UCSD-AML1 (cell line): Measurements from ENCODE around the gene KCNF1.

Experiments
- DNase-seq: peaks from one replicate; lab custom pipeline; 2025; ENCODE audit not compliant: unreplicated experiment; lab: John Stamatoyannopoulos, UW

The KCNF1 gene

GRCh38 chr2:10918661-10919409 lies 7.1 kb downstream of the KCNF1 start:
- no peak for DNase-seq

- no peak for DNase-seq
Observed at GRCh38 chr2:10919410-10919770, 7.7 kb downstream of the KCNF1 start.

- DNase-seq, result no peak
Observed at GRCh38 chr2:10919771-10920621, 8.3 kb downstream of the KCNF1 start.

GRCh38 chr2:10920764-10921388 lies 9.1 kb downstream of the KCNF1 start:
- DNase-seq, result no peak

GRCh38 chr2:10921525-10921924 lies 9.8 kb downstream of the KCNF1 start:
- DNase-seq, result no peak

- DNase-seq, result no peak
Observed at GRCh38 chr2:10922307-10923007, 10.7 kb downstream of the KCNF1 start.

GRCh38 chr2:10923008-10923375 lies 11.3 kb downstream of the KCNF1 start:
- no peak for DNase-seq

GRCh38 chr2:10923965-10924364 lies 12.2 kb downstream of the KCNF1 start:
- no peak for DNase-seq

GRCh38 chr2:10924441-10924840 lies 12.7 kb downstream of the KCNF1 start:
- no peak for DNase-seq

GRCh38 chr2:10924859-10925258 lies 13.1 kb downstream of the KCNF1 start:
- no peak for DNase-seq

- DNase-seq, result no peak
Observed at GRCh38 chr2:10926191-10926820, 14.6 kb downstream of the KCNF1 start.

- no peak for DNase-seq
Observed at GRCh38 chr2:10930721-10931516, 19.2 kb downstream of the KCNF1 start.

- no peak for DNase-seq
Observed at GRCh38 chr2:10931710-10932255, 20.0 kb downstream of the KCNF1 start.

- DNase-seq, result no peak
Observed at GRCh38 chr2:10932345-10933151, 20.8 kb downstream of the KCNF1 start.

- DNase-seq, result no peak
Observed at GRCh38 chr2:10933700-10934225, 22.0 kb downstream of the KCNF1 start.

- no peak for DNase-seq
Observed at GRCh38 chr2:10934308-10934978, 22.7 kb downstream of the KCNF1 start.

GRCh38 chr2:10934979-10935350 lies 23.2 kb downstream of the KCNF1 start:
- DNase-seq, result no peak

GRCh38 chr2:10935366-10935918 lies 23.7 kb downstream of the KCNF1 start:
- DNase-seq, result no peak
